GM21390 (cell line): ENCODE measurements around the gene INPP4A.
"Not testable (repeated sequence)": the region's sequence is repeated elsewhere in the genome, so short reads cannot be mapped to it uniquely, and the experiment has no call there.

Experiments
- ATAC-seq: cut with Tn5 transposase; IDR thresholded peaks from one replicate; pipeline ENCODE4 v1.9.1; 2021; ENCODE audit not compliant: unreplicated experiment

The INPP4A gene

GRCh38 chr2:98435670-98436069, 9.0 kb upstream of the INPP4A start:
- ATAC-seq = not testable (repeated sequence)

- ATAC-seq = no peak
Observed at GRCh38 chr2:98436734-98437133, 7.9 kb upstream of the INPP4A start.

GRCh38 chr2:98438190-98439133, 6.2 kb upstream of the INPP4A start:
- ATAC-seq = peak; percentile 96

GRCh38 chr2:98441706-98442450, 2.8 kb upstream of the INPP4A start:
- ATAC-seq = no peak

- ATAC-seq = no peak
Observed at GRCh38 chr2:98442488-98442887, 2.2 kb upstream of the INPP4A start.

- ATAC-seq = peak; percentile 41
Observed at GRCh38 chr2:98445177-98445682, 572 bp downstream of the INPP4A start.

GRCh38 chr2:98445683-98446581, 1.3 kb downstream of the INPP4A start:
- no peak for ATAC-seq

- no peak for ATAC-seq
Observed at GRCh38 chr2:98446850-98447249, 2.2 kb downstream of the INPP4A start.

GRCh38 chr2:98448441-98449145, 3.9 kb downstream of the INPP4A start:
- no peak for ATAC-seq

- no peak for ATAC-seq
Observed at GRCh38 chr2:98452396-98453027, 7.9 kb downstream of the INPP4A start.

- ATAC-seq = no peak
Observed at GRCh38 chr2:98453083-98453482, 8.4 kb downstream of the INPP4A start.

- ATAC-seq = no peak
Observed at GRCh38 chr2:98453531-98453930, 8.9 kb downstream of the INPP4A start.

- no peak for ATAC-seq
Observed at GRCh38 chr2:98454073-98454472, 9.4 kb downstream of the INPP4A start.

GRCh38 chr2:98454500-98455235, 10.0 kb downstream of the INPP4A start:
- peak; percentile 42 for ATAC-seq

GRCh38 chr2:98455494-98455976, 10.9 kb downstream of the INPP4A start:
- ATAC-seq = peak; percentile 44

- no peak for ATAC-seq
Observed at GRCh38 chr2:98457045-98457696, 12.5 kb downstream of the INPP4A start.

- no peak for ATAC-seq
Observed at GRCh38 chr2:98458207-98458606, 13.5 kb downstream of the INPP4A start.

- ATAC-seq = no peak
Observed at GRCh38 chr2:98458667-98459380, 14.2 kb downstream of the INPP4A start.
